Epidermal melanocyte (primary cell): ENCODE data around the gene TRPM3.

ENCODE experiments used
- DNase-seq: peaks from one replicate; pipeline ENCODE4 v3.0.0; 2011; ENCODE audit warnings: low spot score; ENCODE audit not compliant: insufficient read length

The TRPM3 gene

DNA sequence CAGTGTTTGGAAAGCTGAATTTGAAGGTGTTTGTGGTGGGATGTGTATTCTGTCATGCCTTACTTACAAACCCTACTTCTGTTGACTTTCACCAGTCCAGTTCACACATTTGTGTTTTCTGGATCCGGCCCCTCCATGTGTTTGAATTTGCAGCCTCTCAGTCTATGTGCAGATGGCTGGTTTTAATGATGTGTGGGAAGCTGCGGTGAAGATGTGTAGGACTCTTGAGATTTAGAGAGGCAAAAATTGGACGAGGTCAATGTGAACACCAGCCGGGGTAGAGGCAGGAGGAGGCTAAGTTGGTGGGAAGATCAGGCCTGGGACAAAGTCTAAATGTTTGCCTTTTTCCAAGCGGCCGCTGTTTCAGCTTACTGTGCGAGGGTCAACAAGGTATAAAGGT is 591.6 kb downstream of the TRPM3 start:
- no peak for DNase-seq

GRCh38 chr9:70529377-70529776 is 592.0 kb downstream of the TRPM3 start:
- no peak for DNase-seq

GRCh38 chr9:70526902-70527301 is 594.5 kb downstream of the TRPM3 start:
- no peak for DNase-seq

DNA sequence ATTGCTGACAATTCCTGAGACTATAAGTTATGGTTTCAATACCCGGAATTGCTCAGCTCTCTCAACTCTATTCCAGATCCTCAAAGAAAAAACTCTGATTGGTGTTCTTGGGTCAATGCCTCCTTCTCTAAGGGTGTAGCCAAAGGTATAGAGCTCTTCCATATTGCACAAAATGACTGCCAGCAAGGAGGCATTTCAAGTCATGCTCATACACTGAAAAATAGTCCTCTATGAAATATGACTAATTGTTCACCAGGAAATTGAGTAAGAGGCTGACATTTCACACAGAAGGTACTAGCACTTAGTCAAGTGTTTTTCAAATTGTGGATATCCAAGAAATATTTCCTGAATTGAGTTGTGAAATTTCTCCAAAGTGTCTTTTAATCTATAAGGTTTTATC is 595.9 kb downstream of the TRPM3 start:
- no peak for DNase-seq

GRCh38 chr9:70519912-70520724 is 601.3 kb downstream of the TRPM3 start:
- DNase-seq, result no peak

DNA sequence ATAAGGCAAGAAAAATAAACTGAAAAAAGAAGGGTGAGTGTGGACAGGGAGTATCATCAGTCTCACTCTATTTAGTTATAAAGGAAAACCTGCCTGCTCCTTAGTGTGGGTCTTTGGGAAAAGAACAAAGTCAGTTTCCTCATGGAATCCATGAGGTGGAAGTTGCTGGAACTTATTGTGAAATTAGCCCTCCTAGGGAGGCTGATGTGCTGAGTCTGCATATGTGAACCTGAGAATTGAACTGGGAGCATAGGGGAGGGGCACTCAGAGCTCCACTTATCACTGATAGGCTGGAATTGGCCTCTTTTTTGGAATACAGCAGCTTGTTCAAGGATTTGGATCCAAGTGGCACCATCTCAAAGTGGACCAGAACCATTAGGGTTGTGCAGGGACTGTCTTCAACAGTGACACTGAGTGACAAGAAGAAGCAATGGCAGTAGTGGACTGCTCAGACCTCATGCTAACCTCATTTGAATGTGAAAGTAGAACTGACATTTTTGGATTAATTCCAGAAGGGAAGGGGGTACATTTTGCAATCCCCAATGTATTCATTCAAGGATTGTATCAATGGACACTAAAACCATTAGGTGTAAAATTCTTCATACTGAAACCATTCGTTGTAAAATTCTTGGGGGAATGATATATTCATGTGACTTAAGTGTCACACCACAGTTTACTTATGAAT is 603.4 kb downstream of the TRPM3 start:
- DNase-seq, result no peak

DNA sequence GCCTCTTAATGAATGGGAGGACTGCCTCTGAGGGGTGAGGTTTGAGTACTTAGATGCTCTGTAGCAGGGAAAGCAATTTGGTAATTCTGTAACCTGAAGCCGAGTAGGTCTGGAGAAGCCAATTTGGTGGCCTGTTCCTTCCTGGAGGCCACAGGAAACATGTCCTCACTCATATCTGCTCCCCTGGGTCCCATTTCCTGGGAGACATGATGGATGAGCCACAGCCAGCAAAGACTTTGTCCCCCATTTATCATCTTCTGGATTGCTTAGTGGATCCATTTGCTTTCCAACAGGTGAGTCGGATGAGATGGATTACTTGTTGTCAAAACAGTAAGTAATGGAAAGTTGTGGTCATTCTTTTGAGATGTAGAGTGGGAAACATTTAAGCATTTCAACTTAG is 607.1 kb downstream of the TRPM3 start:
- no peak for DNase-seq

GRCh38 chr9:70511858-70512257 is 609.6 kb downstream of the TRPM3 start:
- DNase-seq, result no peak

GRCh38 chr9:70510157-70510770 is 611.2 kb downstream of the TRPM3 start:
- no peak for DNase-seq

DNA sequence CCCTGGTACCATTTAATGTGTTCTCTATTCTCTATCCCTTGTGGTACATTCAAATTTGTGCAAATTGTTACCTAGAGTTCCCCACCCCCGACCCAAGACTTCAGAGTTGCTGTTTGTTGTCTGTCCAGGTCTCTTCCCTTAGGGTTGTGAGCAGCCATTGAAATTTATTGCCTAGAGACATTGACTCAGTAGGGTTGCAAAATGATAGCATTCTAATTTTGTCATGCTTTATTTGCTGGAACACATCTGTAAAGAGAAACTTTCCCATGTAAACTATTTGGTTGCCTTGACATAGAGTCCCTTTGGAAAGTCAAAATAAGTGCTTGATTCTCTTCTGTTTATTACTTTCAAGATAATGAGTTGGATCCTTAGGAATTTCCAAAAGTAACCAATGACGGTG is 615.3 kb downstream of the TRPM3 start:
- DNase-seq, result no peak

GRCh38 chr9:70504834-70505233 is 616.6 kb downstream of the TRPM3 start:
- DNase-seq, result no peak

DNA sequence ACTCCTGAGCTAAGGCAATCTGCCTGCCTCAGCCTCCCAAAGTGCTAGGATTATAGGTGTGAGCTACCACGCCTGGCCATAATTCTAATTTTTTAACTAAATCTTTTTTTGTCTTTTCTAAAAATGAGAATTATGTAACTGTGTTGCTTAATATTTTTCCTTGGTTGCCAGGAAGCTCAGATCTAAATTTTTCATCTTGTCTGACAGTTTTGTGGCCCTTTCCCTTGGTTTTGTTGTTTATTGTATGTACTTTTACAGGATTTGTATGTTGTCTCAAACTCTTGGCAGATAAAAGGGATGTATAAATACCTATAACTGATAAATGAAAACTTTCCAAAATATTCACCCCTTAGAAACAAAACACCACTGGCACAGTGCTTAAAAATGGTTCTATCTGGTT is 618.7 kb downstream of the TRPM3 start:
- no peak for DNase-seq

- no peak for DNase-seq
Observed at GRCh38 chr9:70500793-70501192, 620.6 kb downstream of the TRPM3 start.

- DNase-seq, result no peak
Observed at GRCh38 chr9:70499621-70500020, 621.8 kb downstream of the TRPM3 start.

DNA sequence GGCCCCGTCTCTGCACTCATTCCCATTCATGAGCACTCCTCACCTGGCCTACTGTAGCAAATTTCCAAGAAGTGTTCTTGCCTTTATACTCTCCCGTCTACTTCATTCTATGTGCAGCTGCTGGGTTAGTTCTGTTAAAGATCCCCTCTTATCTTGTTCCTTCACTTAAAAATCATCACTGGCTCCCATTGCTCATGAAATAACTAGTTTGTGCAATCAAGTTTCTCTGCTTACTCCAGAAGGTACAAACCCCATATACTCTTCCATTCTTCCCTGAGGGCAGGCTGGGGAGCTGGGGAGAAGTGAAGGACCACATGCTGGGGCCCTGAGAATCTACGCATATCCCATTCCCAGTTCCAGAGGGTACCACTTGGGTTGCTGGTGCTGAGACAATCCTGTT is 622.6 kb downstream of the TRPM3 start:
- DNase-seq, result no peak

DNA sequence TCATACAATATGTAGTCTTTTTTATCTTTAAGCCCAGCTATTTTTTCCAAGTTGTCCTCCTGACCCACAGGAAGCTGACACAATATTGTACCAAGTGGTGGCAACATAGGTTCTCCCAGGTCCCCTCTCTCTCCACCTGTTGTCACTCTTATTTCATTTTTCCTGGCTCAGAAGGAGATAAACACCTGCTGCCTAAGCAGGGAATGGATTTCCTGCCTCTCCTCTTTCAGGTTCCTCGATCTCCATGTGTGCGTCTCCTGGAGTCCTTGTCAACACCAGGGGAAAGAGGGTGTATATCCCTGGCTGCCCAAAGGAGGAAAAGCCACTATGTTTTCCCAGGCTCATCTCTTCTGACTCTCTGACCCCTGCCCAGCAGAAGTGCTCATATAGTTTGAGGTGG is 625.2 kb downstream of the TRPM3 start:
- no peak for DNase-seq

DNA sequence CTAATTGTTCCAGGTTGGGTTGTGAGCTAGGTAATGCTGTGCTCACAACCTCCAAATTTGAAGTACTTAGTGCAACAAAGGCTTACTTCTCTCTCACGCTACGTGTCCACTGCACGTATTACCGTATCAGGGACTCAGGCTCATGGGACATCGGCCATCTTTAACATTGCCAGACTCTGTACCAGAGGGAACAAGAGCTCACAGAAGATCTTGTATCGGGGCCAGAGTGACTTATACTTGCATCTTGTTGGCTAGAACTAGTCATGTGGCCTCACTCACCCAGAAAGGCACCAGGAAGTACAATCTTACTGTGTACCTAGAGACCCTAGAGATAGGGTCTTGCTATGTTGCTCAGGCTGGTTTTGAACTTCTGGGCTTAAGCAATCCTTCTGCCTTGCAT is 625.9 kb downstream of the TRPM3 start:
- DNase-seq, result no peak

DNA sequence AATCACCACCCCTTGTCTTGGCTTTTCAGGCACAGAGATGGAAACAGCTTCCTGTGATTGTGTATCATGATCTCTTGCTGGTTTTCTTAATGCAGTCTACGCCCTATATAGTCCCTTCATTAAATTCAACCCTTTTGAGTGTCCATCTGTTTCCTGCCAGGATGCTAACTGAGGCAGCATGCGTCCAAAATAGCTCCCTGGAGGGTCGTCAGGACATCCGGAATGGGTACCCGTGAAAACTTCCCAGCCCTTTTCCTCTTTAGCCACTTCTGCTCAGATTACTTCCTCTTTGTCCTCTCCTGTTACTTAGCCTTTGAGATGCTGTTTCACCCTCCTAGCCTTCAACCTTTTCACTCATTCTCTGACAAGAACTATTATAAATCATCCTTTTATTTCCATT is 627.2 kb downstream of the TRPM3 start:
- DNase-seq, result no peak

- DNase-seq, result no peak
Observed at GRCh38 chr9:70493029-70493428, 628.4 kb downstream of the TRPM3 start.

- no peak for DNase-seq
Observed at GRCh38 chr9:70492319-70492777, 629.1 kb downstream of the TRPM3 start.

DNA sequence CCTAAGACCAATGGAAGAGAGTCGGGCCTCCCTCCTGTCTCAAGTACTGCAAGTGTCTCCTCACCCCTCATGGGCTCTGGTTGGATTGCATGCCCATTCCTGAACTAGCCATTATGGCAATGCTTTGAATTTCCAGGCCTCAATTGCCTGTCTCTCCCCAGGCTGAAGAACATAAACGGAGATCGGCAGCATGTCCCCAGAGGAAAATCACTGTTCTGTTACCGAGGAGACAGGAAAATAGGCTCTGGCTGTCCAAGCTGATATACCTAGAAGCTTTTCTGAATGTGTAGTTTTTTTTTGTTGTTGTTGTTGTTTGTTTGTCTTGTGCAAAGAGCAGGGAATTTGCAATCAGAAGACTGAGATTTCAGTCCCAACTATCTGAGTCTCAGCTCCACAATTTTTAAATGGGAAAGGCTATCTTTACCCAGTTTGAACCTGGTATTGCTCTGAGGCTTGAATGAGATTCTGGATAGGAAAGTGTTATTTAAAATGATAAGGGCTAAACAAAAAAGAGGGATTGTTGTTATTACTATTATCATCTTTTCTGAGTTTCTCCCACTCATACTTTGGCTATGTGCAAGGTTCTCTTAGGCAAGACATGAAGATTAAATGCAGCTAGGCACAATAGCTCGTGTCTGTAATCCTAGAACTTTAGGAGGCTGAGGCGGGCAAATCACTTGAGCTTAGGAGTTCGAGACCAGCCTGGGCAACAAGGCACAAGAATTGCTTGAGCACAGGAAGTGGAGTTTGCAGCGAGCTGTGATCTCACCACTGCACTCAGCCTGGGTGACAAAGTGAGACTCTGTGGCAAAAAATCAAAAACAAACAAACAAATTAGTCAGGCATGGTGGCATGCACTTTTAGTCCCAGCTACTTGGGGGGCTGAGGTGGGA is 629.7 kb downstream of the TRPM3 start:
- DNase-seq, result no peak
